Liver (tissue), 9 donors: ENCODE results near the gene ASXL2. TPM values are rescaled to one million over a fixed set of nuclear protein-coding genes. Genes with fewer than 3 reads are reported as not detected.
A peak's percentile ranks its signal among the peaks of the same experiment; 100 is the strongest.

Source experiments
- DNase-seq: peaks from one replicate; pipeline ENCODE4 v3.0.0-alpha.2; 2017; ENCODE audit warnings: low spot score
- H3K27ac ChIP-seq, 2 donors: one replicate each; pipeline ENCODE4 v1.7.0; 2013; ENCODE audit warnings: inconsistent platforms in 2 of 2, low read length in 2 of 2, control low read depth in 1 of 2, low read depth in 1 of 2, mild to moderate bottlenecking in 1 of 2
- H3K27me3 ChIP-seq, 4 donors: one replicate each; pipeline versions ENCODE4 v1.6.1 to v1.7.0; 2013; ENCODE audit warnings: low read length in 3 of 4, inconsistent platforms in 1 of 4, mild to moderate bottlenecking in 1 of 4, moderate library complexity in 1 of 4; ENCODE audit not compliant: control insufficient read depth in 4 of 4, insufficient read depth in 4 of 4
- H3K36me3 ChIP-seq, 4 donors: one replicate each; pipeline versions ENCODE4 v1.6.1 to v1.7.0; 2013; ENCODE audit warnings: low read length in 3 of 4, mild to moderate bottlenecking in 3 of 4, low read depth in 1 of 4, moderate library complexity in 1 of 4; ENCODE audit not compliant: control insufficient read depth in 4 of 4, insufficient read depth in 3 of 4
- H3K4me1 ChIP-seq, 4 donors: one replicate each; pipeline versions ENCODE4 v1.6.1 to v1.7.0; 2013; ENCODE audit warnings: low read length in 3 of 4, mild to moderate bottlenecking in 3 of 4, moderate library complexity in 1 of 4; ENCODE audit not compliant: control insufficient read depth in 4 of 4, insufficient read depth in 4 of 4
- H3K4me3 ChIP-seq, 3 donors: one replicate each; pipeline versions ENCODE4 v1.6.1 to v1.7.0; 2013; ENCODE audit warnings: low read length in 3 of 3, control low read depth in 1 of 3, low read depth in 1 of 3, mild to moderate bottlenecking in 1 of 3
- H3K9ac ChIP-seq, 2 donors: one replicate each; pipeline ENCODE4 v1.7.0; 2013; ENCODE audit warnings: low read length in 2 of 2, mild to moderate bottlenecking in 2 of 2, moderate library complexity in 2 of 2, control low read depth in 1 of 2, low read depth in 1 of 2
- H3K9me3 ChIP-seq, 4 donors: one replicate each; pipeline versions ENCODE4 v1.6.1 to v1.7.0; 2013; ENCODE audit warnings: low read length in 3 of 4; ENCODE audit not compliant: control insufficient read depth in 4 of 4
- EGR1 ChIP-seq, 2 donors: IDR thresholded peaks; 2 replicates each; pipeline ENCODE4 v1.6.1; 2016 to 2018; ENCODE audit warnings: antibody characterized with exemption in 2 of 2, low read depth in 2 of 2
- FOXA1 ChIP-seq: IDR thresholded peaks from 2 replicates; pipeline ENCODE4 v1.6.1; 2016; ENCODE audit warnings: antibody characterized with exemption
- FOXA2 ChIP-seq: IDR thresholded peaks from 2 replicates; pipeline ENCODE4 v1.6.1; 2016; ENCODE audit warnings: antibody characterized with exemption
- GABPA ChIP-seq, 2 donors: IDR thresholded peaks in 1 of 2; conservative IDR thresholded peaks in 1 of 2; 2 replicates each; pipeline ENCODE4 v1.6.1; 2016; ENCODE audit warnings: antibody characterized with exemption in 2 of 2, mild to moderate bottlenecking in 1 of 2, moderate library complexity in 1 of 2
- HNF4A ChIP-seq, 2 donors: conservative IDR thresholded peaks; 2 replicates each; pipeline ENCODE4 v1.6.1; 2016; ENCODE audit warnings: antibody characterized with exemption in 2 of 2, mild to moderate bottlenecking in 2 of 2
- HNF4G ChIP-seq: IDR thresholded peaks from 2 replicates; pipeline ENCODE4 v1.6.1; 2016; ENCODE audit warnings: antibody characterized with exemption
- JUND ChIP-seq, 2 donors: IDR thresholded peaks; 2 replicates each; pipeline ENCODE4 v1.6.1; 2016; ENCODE audit warnings: antibody characterized with exemption in 2 of 2
- NR2F2 ChIP-seq: IDR thresholded peaks from 2 replicates; pipeline ENCODE4 v1.6.1; 2016; ENCODE audit warnings: antibody characterized with exemption
- RAD21 ChIP-seq, 2 donors: IDR thresholded peaks; 2 replicates each; pipeline ENCODE4 v1.6.1; 2016; ENCODE audit warnings: antibody characterized with exemption in 2 of 2, mild to moderate bottlenecking in 2 of 2
- RXRA ChIP-seq, 2 donors: IDR thresholded peaks; 2 replicates each; pipeline ENCODE4 v1.6.1; 2017 to 2018; ENCODE audit warnings: antibody characterized with exemption in 2 of 2, mild to moderate bottlenecking in 1 of 2
- SP1 ChIP-seq: IDR thresholded peaks from 2 replicates; pipeline ENCODE4 v1.6.1; 2018; ENCODE audit warnings: antibody characterized with exemption, mild to moderate bottlenecking
- TAF1 ChIP-seq: conservative IDR thresholded peaks from 2 replicates; pipeline ENCODE4 v1.6.1; 2016; ENCODE audit warnings: antibody characterized with exemption, mild to moderate bottlenecking
- YY1 ChIP-seq: IDR thresholded peaks from 2 replicates; pipeline ENCODE4 v1.6.1; 2016; ENCODE audit warnings: antibody characterized with exemption, mild to moderate bottlenecking
- WGBS: extraction: QIAGEN DNeasy Blood & Tissue Kit; methylation state at CpG from one replicate; pipeline ENCODE4 v1.1.7; 2013; 5-methylcytosine and 5-hydroxymethylcytosine counted together
- polyA plus RNA-seq, 2 donors: library from polyadenylated mRNA; stranded (reverse) in 1 of 2; unstranded in 1 of 2; fragments of 200-250 nt in 1 of 2; fragments of >200 nt in 1 of 2; fragmentation: Nextera tagmentation in 1 of 2; extraction: Ambion mirVana in 1 of 2; gene quantifications; one replicate each; pipeline versions ENCODE4 v1.2.1 to v1.2.3, GENCODE V29; 2013 to 2015
- total RNA-seq, 2 donors: library from RNA; depleted of rRNA; stranded (reverse); fragments of >200 nt; gene quantifications; one replicate each; pipeline ENCODE4 v1.2.3, GENCODE V29; 2014
- TF ChIP-seq, protein P1 (sequence below): fragments of 150-350 bp; IDR thresholded peaks from 2 replicates; pipeline ENCODE4 v1.5.1; 2017; ENCODE audit warnings: improper control_type of control experiment, low read depth, low read length; ENCODE audit not compliant: missing input control
- TF ChIP-seq, protein P2 (sequence below): IDR thresholded peaks from 2 replicates; pipeline ENCODE4 v1.6.1; 2016; ENCODE audit warnings: antibody characterized with exemption
- TF ChIP-seq, protein P3 (sequence below): IDR thresholded peaks from 2 replicates; pipeline ENCODE4 v1.6.1; 2016; ENCODE audit warnings: antibody characterized with exemption
- TF ChIP-seq, protein P4 (sequence below): IDR thresholded peaks from 2 replicates; pipeline ENCODE4 v1.6.1; 2016; ENCODE audit warnings: antibody characterized with exemption, mild to moderate bottlenecking
- TF ChIP-seq, protein P5 (sequence below): IDR thresholded peaks from 2 replicates; pipeline ENCODE4 v1.6.1; 2016; ENCODE audit warnings: antibody characterized with exemption
- donor health status: healthy.
- donor health status: healthy.
- donor health status: healthy.
- donor health status: healthy.
- donor health status: healthy.

Gene ASXL2
- total RNA-seq (1 to 10 TPM; 6.0 to 7.3 TPM), polyA plus RNA-seq (1 to 10 TPM; 2.4 to 2.8 TPM)

GRCh38 chr2:25878361-25879132, at the start of gene ASXL2:
TSS of gene ASXL2 (minus strand) at chr2:25878487. CDS start at chr2:25878222, 265 bp downstream.
- Histone ChIP-seq H3K9ac (peak within 1 kb of the TSS; percentile 61 to 75), H3K4me1 (peaks cover 3 to 22% (median 15%) of the 10 kb centered on the region in 4 donors), H3K27ac (peak within 1 kb of the TSS; percentile 84 to 94), H3K9me3 (no peaks in the 10 kb centered on the region), H3K36me3 (peaks cover 0 to 3% (median 1%) of the 10 kb centered on the region in 4 donors), H3K27me3 (no peaks in the 10 kb centered on the region), H3K4me3 (peak within 1 kb of the TSS; percentile 86 to 97 (median 97))
- DNase-seq = peak; percentile 96
- 2% methylated on average over 56 of the region's 56 CpGs for WGBS
- TF ChIP-seq FOXA1 (peak; percentile 31), RXRA (IDR thresholded peaks at IDR 0.05) (peak in 1 of 2 donors; percentile 36), HNF4G (no peak), HNF4A (conservative IDR thresholded peaks at IDR 0.05) (peak in 1 of 2 donors; percentile 26), YY1 (peak; percentile 94), SP1 (peak; percentile 72), JUND (IDR thresholded peaks at IDR 0.05) (peak in 1 of 2 donors; percentile 11), NR2F2 (no peak), RAD21 (IDR thresholded peaks at IDR 0.05) (peak in 1 of 2 donors; percentile 43), GABPA (IDR thresholded peaks at IDR 0.05 in 1 of 2, conservative IDR thresholded peaks at IDR 0.05 in 1 of 2) (peak; percentile 62 to 92), TAF1 (peak; percentile 81), EGR1 (IDR thresholded peaks at IDR 0.05; ENCODE audit: low read depth in 2 of 2) (peak; percentile 16 to 71), FOXA2 (no peak)
- TF ChIP-seq, protein P1, sequence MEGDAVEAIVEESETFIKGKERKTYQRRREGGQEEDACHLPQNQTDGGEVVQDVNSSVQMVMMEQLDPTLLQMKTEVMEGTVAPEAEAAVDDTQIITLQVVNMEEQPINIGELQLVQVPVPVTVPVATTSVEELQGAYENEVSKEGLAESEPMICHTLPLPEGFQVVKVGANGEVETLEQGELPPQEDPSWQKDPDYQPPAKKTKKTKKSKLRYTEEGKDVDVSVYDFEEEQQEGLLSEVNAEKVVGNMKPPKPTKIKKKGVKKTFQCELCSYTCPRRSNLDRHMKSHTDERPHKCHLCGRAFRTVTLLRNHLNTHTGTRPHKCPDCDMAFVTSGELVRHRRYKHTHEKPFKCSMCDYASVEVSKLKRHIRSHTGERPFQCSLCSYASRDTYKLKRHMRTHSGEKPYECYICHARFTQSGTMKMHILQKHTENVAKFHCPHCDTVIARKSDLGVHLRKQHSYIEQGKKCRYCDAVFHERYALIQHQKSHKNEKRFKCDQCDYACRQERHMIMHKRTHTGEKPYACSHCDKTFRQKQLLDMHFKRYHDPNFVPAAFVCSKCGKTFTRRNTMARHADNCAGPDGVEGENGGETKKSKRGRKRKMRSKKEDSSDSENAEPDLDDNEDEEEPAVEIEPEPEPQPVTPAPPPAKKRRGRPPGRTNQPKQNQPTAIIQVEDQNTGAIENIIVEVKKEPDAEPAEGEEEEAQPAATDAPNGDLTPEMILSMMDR = no peak
- TF ChIP-seq, protein P2, sequence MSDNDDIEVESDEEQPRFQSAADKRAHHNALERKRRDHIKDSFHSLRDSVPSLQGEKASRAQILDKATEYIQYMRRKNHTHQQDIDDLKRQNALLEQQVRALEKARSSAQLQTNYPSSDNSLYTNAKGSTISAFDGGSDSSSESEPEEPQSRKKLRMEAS = peak; percentile 78
- TF ChIP-seq, protein P3, sequence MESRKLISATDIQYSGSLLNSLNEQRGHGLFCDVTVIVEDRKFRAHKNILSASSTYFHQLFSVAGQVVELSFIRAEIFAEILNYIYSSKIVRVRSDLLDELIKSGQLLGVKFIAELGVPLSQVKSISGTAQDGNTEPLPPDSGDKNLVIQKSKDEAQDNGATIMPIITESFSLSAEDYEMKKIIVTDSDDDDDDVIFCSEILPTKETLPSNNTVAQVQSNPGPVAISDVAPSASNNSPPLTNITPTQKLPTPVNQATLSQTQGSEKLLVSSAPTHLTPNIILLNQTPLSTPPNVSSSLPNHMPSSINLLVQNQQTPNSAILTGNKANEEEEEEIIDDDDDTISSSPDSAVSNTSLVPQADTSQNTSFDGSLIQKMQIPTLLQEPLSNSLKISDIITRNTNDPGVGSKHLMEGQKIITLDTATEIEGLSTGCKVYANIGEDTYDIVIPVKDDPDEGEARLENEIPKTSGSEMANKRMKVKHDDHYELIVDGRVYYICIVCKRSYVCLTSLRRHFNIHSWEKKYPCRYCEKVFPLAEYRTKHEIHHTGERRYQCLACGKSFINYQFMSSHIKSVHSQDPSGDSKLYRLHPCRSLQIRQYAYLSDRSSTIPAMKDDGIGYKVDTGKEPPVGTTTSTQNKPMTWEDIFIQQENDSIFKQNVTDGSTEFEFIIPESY = no peak
- TF ChIP-seq, protein P4, sequence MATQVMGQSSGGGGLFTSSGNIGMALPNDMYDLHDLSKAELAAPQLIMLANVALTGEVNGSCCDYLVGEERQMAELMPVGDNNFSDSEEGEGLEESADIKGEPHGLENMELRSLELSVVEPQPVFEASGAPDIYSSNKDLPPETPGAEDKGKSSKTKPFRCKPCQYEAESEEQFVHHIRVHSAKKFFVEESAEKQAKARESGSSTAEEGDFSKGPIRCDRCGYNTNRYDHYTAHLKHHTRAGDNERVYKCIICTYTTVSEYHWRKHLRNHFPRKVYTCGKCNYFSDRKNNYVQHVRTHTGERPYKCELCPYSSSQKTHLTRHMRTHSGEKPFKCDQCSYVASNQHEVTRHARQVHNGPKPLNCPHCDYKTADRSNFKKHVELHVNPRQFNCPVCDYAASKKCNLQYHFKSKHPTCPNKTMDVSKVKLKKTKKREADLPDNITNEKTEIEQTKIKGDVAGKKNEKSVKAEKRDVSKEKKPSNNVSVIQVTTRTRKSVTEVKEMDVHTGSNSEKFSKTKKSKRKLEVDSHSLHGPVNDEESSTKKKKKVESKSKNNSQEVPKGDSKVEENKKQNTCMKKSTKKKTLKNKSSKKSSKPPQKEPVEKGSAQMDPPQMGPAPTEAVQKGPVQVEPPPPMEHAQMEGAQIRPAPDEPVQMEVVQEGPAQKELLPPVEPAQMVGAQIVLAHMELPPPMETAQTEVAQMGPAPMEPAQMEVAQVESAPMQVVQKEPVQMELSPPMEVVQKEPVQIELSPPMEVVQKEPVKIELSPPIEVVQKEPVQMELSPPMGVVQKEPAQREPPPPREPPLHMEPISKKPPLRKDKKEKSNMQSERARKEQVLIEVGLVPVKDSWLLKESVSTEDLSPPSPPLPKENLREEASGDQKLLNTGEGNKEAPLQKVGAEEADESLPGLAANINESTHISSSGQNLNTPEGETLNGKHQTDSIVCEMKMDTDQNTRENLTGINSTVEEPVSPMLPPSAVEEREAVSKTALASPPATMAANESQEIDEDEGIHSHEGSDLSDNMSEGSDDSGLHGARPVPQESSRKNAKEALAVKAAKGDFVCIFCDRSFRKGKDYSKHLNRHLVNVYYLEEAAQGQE = peak; percentile 72
- TF ChIP-seq, protein P5, sequence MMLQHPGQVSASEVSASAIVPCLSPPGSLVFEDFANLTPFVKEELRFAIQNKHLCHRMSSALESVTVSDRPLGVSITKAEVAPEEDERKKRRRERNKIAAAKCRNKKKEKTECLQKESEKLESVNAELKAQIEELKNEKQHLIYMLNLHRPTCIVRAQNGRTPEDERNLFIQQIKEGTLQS = no peak
